HepG2 (cell line): Measurements from ENCODE around the gene SYPL1. TPM values are rescaled to one million over a fixed set of nuclear protein-coding genes. Genes with fewer than 3 reads are reported as not detected.

Source experiments
- ATAC-seq: fragments of 200-7000 bp; cut with Tn5 transposase; 3 replicates; pipeline ENCODE4 v1.9.1; 2020; ENCODE audit warnings: mild to moderate bottlenecking, moderate library complexity
- BruUV-seq: library from RNA; stranded (reverse); fragments of 400-500 nt; replicated peaks from 2 replicates; lab custom pipeline; 2021; lab: Mats Ljungman, UMichigan
- CTCF ChIA-PET: fragments of 300-600 bp; formaldehyde crosslinking; extraction: SDS; loops from one replicate; lab custom pipeline; 2021; ENCODE audit warnings: low total read pairs, inconsistent platforms, low intra/inter-chr PET ratio; lab: Yijun Ruan, JAX
- POLR2A ChIA-PET: fragments of 350-600 bp; sonication (Branson Sonifier 250); formaldehyde crosslinking; loops from one replicate; lab custom pipeline; 2020; ENCODE audit warnings: antibody characterized with exemption, inconsistent platforms; lab: Yijun Ruan, JAX
- DNase-seq: peaks from one replicate; pipeline ENCODE4 v3.0.0-alpha.2; 2015; ENCODE audit warnings: low spot score
- FAIRE-seq: peaks from 3 replicates; lab custom pipeline; 2011; peaks lifted over from hg19 to GRCh38; lab: Jason Lieb, UNC
- H2AFZ ChIP-seq: one replicate; pipeline ENCODE4 v1.6.1; 2011; ENCODE audit warnings: low read length, inconsistent platforms
- H3K27ac ChIP-seq: fragments of 300-600 bp; 3 replicates; pipeline ENCODE4 v1.8.0; 2011; ENCODE audit warnings: mixed run types, mild to moderate bottlenecking, mixed read lengths, low read length, inconsistent platforms; ENCODE audit not compliant: insufficient read depth; ENCODE audit errors: extremely low read length
- H3K27me3 ChIP-seq, 2 experiments: fragments of 200-600 bp in 1 of 2; 2 replicates in 1 of 2; 3 replicates in 1 of 2; pipeline versions ENCODE4 v1.6.0 to v1.8.0; 2011; ENCODE audit warnings: low read length in 2 of 2, mild to moderate bottlenecking in 2 of 2, moderate library complexity in 2 of 2, inconsistent platforms in 1 of 2; ENCODE audit not compliant: insufficient read depth in 2 of 2, control insufficient read depth in 1 of 2
- H3K36me3 ChIP-seq, 2 experiments: fragments of 200-600 bp in 1 of 2; replicated peaks in 1 of 2; 2 replicates in 1 of 2; 3 replicates in 1 of 2; pipeline versions ENCODE4 v1.5.1 to v1.8.0; 2011; ENCODE audit warnings: low read length in 2 of 2, inconsistent platforms in 1 of 2; ENCODE audit not compliant: insufficient read depth in 2 of 2, control insufficient read depth in 1 of 2
- H3K4me1 ChIP-seq: 2 replicates; pipeline ENCODE4 v1.5.1; 2012; ENCODE audit warnings: low read length, inconsistent platforms; ENCODE audit not compliant: insufficient read depth
- H3K4me2 ChIP-seq: 2 replicates; pipeline ENCODE4 v1.6.0; 2011; ENCODE audit warnings: low read depth, low read length, inconsistent platforms
- H3K4me3 ChIP-seq, 3 experiments: fragments of 200-600 bp in 1 of 3; sonication (generic), shearing (Covaris generic) in 1 of 3; replicated peaks in 1 of 3; 2 replicates each; pipeline ENCODE4 v1.5.1; 2011 to 2016; ENCODE audit warnings: low read length in 3 of 3, inconsistent platforms in 2 of 3, low read depth in 2 of 3, mild to moderate bottlenecking in 2 of 3, control low read depth in 1 of 3, mixed read lengths in 1 of 3; ENCODE audit not compliant: insufficient read depth in 1 of 3
- H3K79me2 ChIP-seq: one replicate; pipeline ENCODE4 v1.6.1; 2011; ENCODE audit warnings: low read length, inconsistent platforms; ENCODE audit not compliant: insufficient read depth
- H3K9ac ChIP-seq: 2 replicates; pipeline ENCODE4 v1.6.0; 2011; ENCODE audit warnings: mild to moderate bottlenecking, low read depth, low read length, inconsistent platforms; ENCODE audit not compliant: insufficient read depth
- H3K9me3 ChIP-seq: 2 replicates; pipeline ENCODE4 v1.5.1; 2012; ENCODE audit warnings: mild to moderate bottlenecking, low read length
- H4K20me1 ChIP-seq: 2 replicates; pipeline ENCODE4 v1.6.0; 2011; ENCODE audit warnings: inconsistent platforms, mild to moderate bottlenecking, low read length, moderate library complexity; ENCODE audit not compliant: insufficient read depth
- ADNP ChIP-seq: sonication (generic); formaldehyde crosslinking; IDR thresholded peaks from 2 replicates; pipeline ENCODE4 v1.4.0; 2020; ENCODE audit warnings: missing genetic modification reagents
- KMT2B ChIP-seq: IDR thresholded peaks from 2 replicates; pipeline ENCODE4 v1.6.1; 2016; ENCODE audit warnings: missing genetic modification reagents, missing compliant biosample characterization
- NPAS2 ChIP-seq: sonication (generic); formaldehyde crosslinking; IDR thresholded peaks from 2 replicates; pipeline ENCODE4 v1.8.0; 2022; ENCODE audit warnings: mild to moderate bottlenecking, missing genetic modification reagents, borderline replicate concordance
- PBX3 ChIP-seq: sonication (generic); formaldehyde crosslinking; IDR thresholded peaks from 2 replicates; pipeline ENCODE4 v1.8.1; 2023; ENCODE audit warnings: missing genetic modification reagents, inconsistent platforms, borderline replicate concordance
- PRMT3 ChIP-seq: sonication (generic); formaldehyde crosslinking; IDR thresholded peaks from 2 replicates; pipeline ENCODE4 v1.8.1; 2022; ENCODE audit warnings: low read depth, mild to moderate bottlenecking, moderate library complexity, missing genetic modification reagents, borderline replicate concordance
- RFX5 ChIP-seq: IDR thresholded peaks from 2 replicates; pipeline ENCODE4 v1.6.1; 2011; ENCODE audit warnings: low read depth, low read length, improper control_type of control experiment
- SP1 ChIP-seq, 2 experiments: fragments of 450-650 bp in 1 of 2; sonication (generic) in 1 of 2; formaldehyde crosslinking in 1 of 2; IDR thresholded peaks; 2 replicates each; pipeline versions ENCODE4 v1.4.0 to v1.6.1; 2016 to 2020; ENCODE audit warnings: missing genetic modification reagents in 1 of 2
- TEAD2 ChIP-seq: sonication (generic); formaldehyde crosslinking; IDR thresholded peaks from 2 replicates; pipeline ENCODE4 v1.9.0; 2021; ENCODE audit warnings: missing genetic modification reagents
- ZFP62 ChIP-seq: sonication (generic); formaldehyde crosslinking; IDR thresholded peaks from 2 replicates; pipeline ENCODE4 v1.4.0; 2020; ENCODE audit warnings: missing genetic modification reagents
- ZMAT5 ChIP-seq: sonication (generic); formaldehyde crosslinking; IDR thresholded peaks from 2 replicates; pipeline ENCODE4 v1.5.0; 2020; ENCODE audit warnings: mild to moderate bottlenecking, low read depth, missing genetic modification reagents, borderline replicate concordance
- ZNF337 ChIP-seq: sonication (generic); formaldehyde crosslinking; IDR thresholded peaks from 2 replicates; pipeline ENCODE4 v1.5.1; 2020; ENCODE audit warnings: missing genetic modification reagents, low read depth, mild to moderate bottlenecking, borderline replicate concordance
- ZNF354B ChIP-seq: sonication (generic); formaldehyde crosslinking; IDR thresholded peaks from 2 replicates; pipeline ENCODE4 v1.8.0; 2022; ENCODE audit warnings: mild to moderate bottlenecking, missing genetic modification reagents
- whole genome bisulfite sequencing: methylation state at CpG from one replicate; pipeline ENCODE4 v1.1.6; 2017; ENCODE audit warnings: low lambda C conversion rate; 5-methylcytosine and 5-hydroxymethylcytosine counted together
- in situ Hi-C: cut with HindIII; loops from 2 replicates; pipeline ENCODE4 v1.10.0; 2017; ENCODE audit warnings: low pct_unique_long_range_greater_than_20kb; ENCODE audit not compliant: extremely low pct_ligation_motif_present
- intact Hi-C: fragments of 100-400 bp; cut with micrococcal nuclease; formaldehyde crosslinking; loops from one replicate; pipeline ENCODE4 v1.10.0; 2022; ENCODE audit not compliant: unreplicated experiment
- polyA plus RNA-seq, 8 experiments: library from polyadenylated mRNA; depleted of rRNA in 3 of 8; stranded (reverse) in 7 of 8; unstranded in 1 of 8; fragments of >200 nt; fragmentation: Illumina TruSeq in 4 of 8; extraction: Trizol in 4 of 8; gene quantifications; 2 replicates each; pipeline versions ENCODE4 v1.2.1 to v1.2.3, GENCODE V29; 2011 to 2016; ENCODE audit warnings: low read depth in 4 of 8, missing spikeins in 1 of 8, mixed read lengths in 1 of 8; ENCODE audit not compliant: insufficient read depth in 1 of 8
- total RNA-seq, 5 experiments: library from RNA; depleted of rRNA; stranded (reverse); fragments of >200 nt; fragmentation: Illumina TruSeq; extraction: Trizol; gene quantifications; 2 replicates each; pipeline ENCODE4 v1.2.3, GENCODE V29; 2016; ENCODE audit warnings: low read depth in 1 of 5
- TF ChIP-seq, protein P1 (sequence below): sonication (generic); formaldehyde crosslinking; IDR thresholded peaks from 2 replicates; pipeline ENCODE4 v1.4.0; 2020; ENCODE audit warnings: missing genetic modification reagents
- TF ChIP-seq, protein P2 (sequence below): sonication (generic); IDR thresholded peaks from 2 replicates; pipeline ENCODE4 v1.6.1; 2016; ENCODE audit warnings: low read depth, borderline replicate concordance
- TF ChIP-seq, protein P3 (sequence below): sonication (generic); formaldehyde crosslinking; IDR thresholded peaks from 2 replicates; pipeline ENCODE4 v1.4.0; 2020; ENCODE audit warnings: low read depth, missing genetic modification reagents

SYPL1 gene
- total and polyA plus RNA-seq, 2 of the 13 experiments (the other 11 are each of a cell fraction or from before 2014, with no cell fraction given): 27.5 to 40.2 TPM

DNA sequence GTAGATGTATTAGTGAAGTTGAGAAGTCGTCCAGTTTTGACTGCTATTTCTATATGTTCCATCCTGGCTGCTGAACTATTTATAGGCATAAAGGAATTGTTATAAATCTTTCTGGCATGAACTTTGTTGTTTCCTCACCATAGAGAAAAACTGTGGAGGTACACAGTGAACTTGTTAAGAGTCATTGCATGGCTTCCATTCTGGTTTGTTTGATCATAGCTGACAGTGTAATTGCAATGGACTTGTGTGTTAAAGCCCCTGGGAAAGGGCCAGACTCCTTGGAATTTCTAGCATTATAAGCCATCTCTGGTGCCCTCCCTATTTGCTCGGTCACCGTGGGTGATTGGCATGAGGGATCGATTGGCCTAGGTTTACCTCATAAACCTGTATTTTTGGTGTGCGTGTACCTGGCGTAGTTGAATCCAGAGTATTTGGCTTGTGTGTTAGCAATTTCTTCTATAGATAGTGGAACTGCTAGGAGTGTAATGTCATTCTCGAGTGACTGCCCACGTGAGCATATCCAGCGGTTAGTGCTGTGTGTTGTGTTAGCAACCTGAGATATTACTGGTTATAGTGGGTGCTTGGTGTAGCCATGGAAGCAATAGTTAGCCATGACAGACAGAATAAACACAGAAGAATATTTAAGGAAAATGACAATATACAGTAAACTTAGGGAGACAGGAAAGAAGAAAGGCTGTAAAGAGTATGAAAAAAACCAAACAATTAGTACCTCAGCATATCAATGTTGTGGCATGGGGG, 5.9 kb upstream of the SYPL1 start:
- 63% methylated on average over 9 of the region's 9 CpGs for WGBS
- ATAC-seq: no peak
- intact Hi-C loops: no loop called here
- in situ Hi-C loops: no loop called here
- FAIRE-seq: no peak
- H3K27ac ChIP-seq: no peak overlapping the region
- DNase-seq: no peak
- CTCF ChIA-PET: no interaction called here
- no TSS peak for BruUV-seq
- no peak overlapping the region for H3K4me3 ChIP-seq
- H3K4me2 ChIP-seq: no peak overlapping the region
- 0 out of 5 replicates have a peak, but pooled peaks cover 0 to 3% of the 10 kb centered on the region in 2 experiments for H3K27me3 ChIP-seq
- H3K9ac ChIP-seq: no peak overlapping the region
- H2AFZ ChIP-seq: no peak overlapping the region
- H3K4me1 ChIP-seq: peaks cover 14% of the 10 kb centered on the region
- no peaks in the 10 kb centered on the region for H3K79me2 ChIP-seq
- H4K20me1 ChIP-seq: no peaks in the 10 kb centered on the region
- POLR2A ChIA-PET: no interaction called here
- no peaks in the 10 kb centered on the region for H3K36me3 ChIP-seq
- H3K9me3 ChIP-seq: no peaks in the 10 kb centered on the region
- no peak for TF ChIP-seq ZMAT5
- TF ChIP-seq TEAD2 (CRISPR knock-in tag): no peak
- no peak for TF ChIP-seq PRMT3 (CRISPR knock-in tag)
- TF ChIP-seq, protein P1, sequence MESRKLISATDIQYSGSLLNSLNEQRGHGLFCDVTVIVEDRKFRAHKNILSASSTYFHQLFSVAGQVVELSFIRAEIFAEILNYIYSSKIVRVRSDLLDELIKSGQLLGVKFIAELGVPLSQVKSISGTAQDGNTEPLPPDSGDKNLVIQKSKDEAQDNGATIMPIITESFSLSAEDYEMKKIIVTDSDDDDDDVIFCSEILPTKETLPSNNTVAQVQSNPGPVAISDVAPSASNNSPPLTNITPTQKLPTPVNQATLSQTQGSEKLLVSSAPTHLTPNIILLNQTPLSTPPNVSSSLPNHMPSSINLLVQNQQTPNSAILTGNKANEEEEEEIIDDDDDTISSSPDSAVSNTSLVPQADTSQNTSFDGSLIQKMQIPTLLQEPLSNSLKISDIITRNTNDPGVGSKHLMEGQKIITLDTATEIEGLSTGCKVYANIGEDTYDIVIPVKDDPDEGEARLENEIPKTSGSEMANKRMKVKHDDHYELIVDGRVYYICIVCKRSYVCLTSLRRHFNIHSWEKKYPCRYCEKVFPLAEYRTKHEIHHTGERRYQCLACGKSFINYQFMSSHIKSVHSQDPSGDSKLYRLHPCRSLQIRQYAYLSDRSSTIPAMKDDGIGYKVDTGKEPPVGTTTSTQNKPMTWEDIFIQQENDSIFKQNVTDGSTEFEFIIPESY (CRISPR knock-in tag): no peak
- no peak for TF ChIP-seq ADNP (CRISPR knock-in tag)
- no peak for TF ChIP-seq SP1 (IDR thresholded peaks at IDR 0.05)
- TF ChIP-seq SP1 (CRISPR knock-in tag; IDR thresholded peaks at IDR 0.05): no peak
- TF ChIP-seq ZNF337: no peak
- TF ChIP-seq, protein P2, sequence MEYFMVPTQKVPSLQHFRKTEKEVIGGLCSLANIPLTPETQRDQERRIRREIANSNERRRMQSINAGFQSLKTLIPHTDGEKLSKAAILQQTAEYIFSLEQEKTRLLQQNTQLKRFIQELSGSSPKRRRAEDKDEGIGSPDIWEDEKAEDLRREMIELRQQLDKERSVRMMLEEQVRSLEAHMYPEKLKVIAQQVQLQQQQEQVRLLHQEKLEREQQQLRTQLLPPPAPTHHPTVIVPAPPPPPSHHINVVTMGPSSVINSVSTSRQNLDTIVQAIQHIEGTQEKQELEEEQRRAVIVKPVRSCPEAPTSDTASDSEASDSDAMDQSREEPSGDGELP: no peak
- TF ChIP-seq, protein P3, sequence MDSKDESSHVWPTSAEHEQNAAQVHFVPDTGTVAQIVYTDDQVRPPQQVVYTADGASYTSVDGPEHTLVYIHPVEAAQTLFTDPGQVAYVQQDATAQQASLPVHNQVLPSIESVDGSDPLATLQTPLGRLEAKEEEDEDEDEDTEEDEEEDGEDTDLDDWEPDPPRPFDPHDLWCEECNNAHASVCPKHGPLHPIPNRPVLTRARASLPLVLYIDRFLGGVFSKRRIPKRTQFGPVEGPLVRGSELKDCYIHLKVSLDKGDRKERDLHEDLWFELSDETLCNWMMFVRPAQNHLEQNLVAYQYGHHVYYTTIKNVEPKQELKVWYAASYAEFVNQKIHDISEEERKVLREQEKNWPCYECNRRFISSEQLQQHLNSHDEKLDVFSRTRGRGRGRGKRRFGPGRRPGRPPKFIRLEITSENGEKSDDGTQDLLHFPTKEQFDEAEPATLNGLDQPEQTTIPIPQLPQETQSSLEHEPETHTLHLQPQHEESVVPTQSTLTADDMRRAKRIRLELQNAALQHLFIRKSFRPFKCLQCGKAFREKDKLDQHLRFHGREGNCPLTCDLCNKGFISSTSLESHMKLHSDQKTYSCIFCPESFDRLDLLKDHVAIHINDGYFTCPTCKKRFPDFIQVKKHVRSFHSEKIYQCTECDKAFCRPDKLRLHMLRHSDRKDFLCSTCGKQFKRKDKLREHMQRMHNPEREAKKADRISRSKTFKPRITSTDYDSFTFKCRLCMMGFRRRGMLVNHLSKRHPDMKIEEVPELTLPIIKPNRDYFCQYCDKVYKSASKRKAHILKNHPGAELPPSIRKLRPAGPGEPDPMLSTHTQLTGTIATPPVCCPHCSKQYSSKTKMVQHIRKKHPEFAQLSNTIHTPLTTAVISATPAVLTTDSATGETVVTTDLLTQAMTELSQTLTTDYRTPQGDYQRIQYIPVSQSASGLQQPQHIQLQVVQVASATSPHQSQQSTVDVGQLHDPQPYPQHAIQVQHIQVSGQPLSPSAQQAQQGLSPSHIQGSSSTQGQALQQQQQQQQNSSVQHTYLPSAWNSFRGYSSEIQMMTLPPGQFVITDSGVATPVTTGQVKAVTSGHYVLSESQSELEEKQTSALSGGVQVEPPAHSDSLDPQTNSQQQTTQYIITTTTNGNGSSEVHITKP (CRISPR knock-in tag): no peak
- TF ChIP-seq KMT2B (CRISPR knock-in tag): no peak
- TF ChIP-seq ZFP62 (CRISPR knock-in tag): no peak
- TF ChIP-seq PBX3 (CRISPR knock-in tag): no peak
- no peak for TF ChIP-seq RFX5
- no peak for TF ChIP-seq ZNF354B (CRISPR knock-in tag)
- TF ChIP-seq NPAS2 (CRISPR knock-in tag): no peak
